Gastrocnemius medialis (tissue), 4 donors: ENCODE data around the gene SNX32. TPM values are rescaled to one million over a fixed set of nuclear protein-coding genes. Genes with fewer than 3 reads are reported as not detected.

Experiments
- ATAC-seq, 2 donors: fragments of 150-250 bp; one replicate each; pipeline ENCODE4 v1.9.1; 2016
- DNase-seq, 2 donors: peaks; one replicate each; pipeline ENCODE4 v3.0.0-alpha.2; 2019
- H3K27ac ChIP-seq, 4 donors: fragments of 200-600 bp; sonication (generic); 1 replicate in 1 of 4; 2 replicates in 3 of 4; pipeline ENCODE4 v1.5.1; 2016 to 2018; ENCODE audit warnings: mild to moderate bottlenecking in 2 of 4, moderate library complexity in 1 of 4
- H3K27me3 ChIP-seq, 3 donors: fragments of 200-600 bp; sonication (generic) in 2 of 3; 1 replicate in 1 of 3; 2 replicates in 2 of 3; pipeline versions ENCODE4 v1.5.1 to v1.6.0; 2016 to 2019; ENCODE audit warnings: mild to moderate bottlenecking in 1 of 3, moderate library complexity in 1 of 3
- H3K36me3 ChIP-seq, 2 donors: fragments of 200-600 bp; sonication (generic) in 1 of 2; one replicate each; pipeline ENCODE4 v1.5.1; 2017 to 2018
- H3K4me1 ChIP-seq, 2 donors: fragments of 200-600 bp; sonication (generic) in 1 of 2; one replicate each; pipeline ENCODE4 v1.5.1; 2016 to 2017; ENCODE audit warnings: mild to moderate bottlenecking in 2 of 2
- H3K4me3 ChIP-seq, 4 donors: fragments of 200-600 bp; sonication (generic) in 3 of 4; 1 replicate in 1 of 4; 2 replicates in 3 of 4; pipeline ENCODE4 v1.5.1; 2016 to 2019; ENCODE audit warnings: mild to moderate bottlenecking in 2 of 4
- H3K9me3 ChIP-seq, 3 donors: fragments of 200-600 bp; sonication (generic) in 2 of 3; 1 replicate in 1 of 3; 2 replicates in 2 of 3; pipeline ENCODE4 v1.5.1; 2016 to 2019
- POLR2A ChIP-seq, 2 donors: fragments of 450-650 bp; IDR thresholded peaks; one replicate each; pipeline ENCODE4 v1.6.1; 2017; ENCODE audit warnings: antibody characterized with exemption in 2 of 2, mild to moderate bottlenecking in 2 of 2, moderate library complexity in 2 of 2
- in situ Hi-C, 4 donors: fragments of 200-750 bp; cut with MboI; loops; one replicate each; pipeline versions ENCODE4 v1.15.0 to v1.8.0; 2017; ENCODE audit warnings: low sequenced_read_pairs in 4 of 4
- intact Hi-C: fragments of 100-400 bp; cut with DNase I; formaldehyde crosslinking; loops from one replicate; pipeline ENCODE4 v1.15.1; 2023; ENCODE audit warnings: low total_unique reads
- total RNA-seq, 4 donors: library from RNA; depleted of rRNA; stranded (reverse); fragments of >200 nt; gene quantifications; one replicate each; pipeline versions ENCODE4 v1.1.0 to v1.2.3, GENCODE V29; 2016
- TF ChIP-seq, protein P1 (sequence below), 5 experiments: fragments of 450-650 bp in 3 of 5; fragments of 200-600 bp in 2 of 5; sonication (generic) in 2 of 5; IDR thresholded peaks in 4 of 5; conservative IDR thresholded peaks in 1 of 5; 1 replicate in 4 of 5; 2 replicates in 1 of 5; pipeline ENCODE4 v1.5.1; 2016 to 2019; ENCODE audit warnings: antibody characterized with exemption in 5 of 5, mild to moderate bottlenecking in 3 of 5, moderate library complexity in 3 of 5

The SNX32 gene
- total RNA-seq, 4 donors from 2014 or later = 0.11 TPM; not detected in 3

- DNase-seq (no peak), ATAC-seq (no peak)
- Histone ChIP-seq H3K9me3 (no peaks in the 10 kb centered on the region), H3K4me1 (peaks cover 0 to 11% of the 10 kb centered on the region in 2 donors), H3K27ac (peak overlapping the region in 2 of 4 donors; percentile 37 to 63), H3K27me3 (peaks cover 12 to 26% (median 16%) of the 10 kb centered on the region in 3 donors), H3K4me3 (peak overlapping the region; percentile 43 to 71 (median 64)), H3K36me3 (no peaks in the 10 kb centered on the region)
- intact Hi-C loops = no loop called here
- in situ Hi-C loops = no loop called here
- TF ChIP-seq POLR2A (IDR thresholded peaks at IDR 0.05) = peak in 1 of 2 donors; percentile 50
- TF ChIP-seq, protein P1, sequence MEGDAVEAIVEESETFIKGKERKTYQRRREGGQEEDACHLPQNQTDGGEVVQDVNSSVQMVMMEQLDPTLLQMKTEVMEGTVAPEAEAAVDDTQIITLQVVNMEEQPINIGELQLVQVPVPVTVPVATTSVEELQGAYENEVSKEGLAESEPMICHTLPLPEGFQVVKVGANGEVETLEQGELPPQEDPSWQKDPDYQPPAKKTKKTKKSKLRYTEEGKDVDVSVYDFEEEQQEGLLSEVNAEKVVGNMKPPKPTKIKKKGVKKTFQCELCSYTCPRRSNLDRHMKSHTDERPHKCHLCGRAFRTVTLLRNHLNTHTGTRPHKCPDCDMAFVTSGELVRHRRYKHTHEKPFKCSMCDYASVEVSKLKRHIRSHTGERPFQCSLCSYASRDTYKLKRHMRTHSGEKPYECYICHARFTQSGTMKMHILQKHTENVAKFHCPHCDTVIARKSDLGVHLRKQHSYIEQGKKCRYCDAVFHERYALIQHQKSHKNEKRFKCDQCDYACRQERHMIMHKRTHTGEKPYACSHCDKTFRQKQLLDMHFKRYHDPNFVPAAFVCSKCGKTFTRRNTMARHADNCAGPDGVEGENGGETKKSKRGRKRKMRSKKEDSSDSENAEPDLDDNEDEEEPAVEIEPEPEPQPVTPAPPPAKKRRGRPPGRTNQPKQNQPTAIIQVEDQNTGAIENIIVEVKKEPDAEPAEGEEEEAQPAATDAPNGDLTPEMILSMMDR (IDR thresholded peaks at IDR 0.05 in 4 of 5, conservative IDR thresholded peaks at IDR 0.05 in 1 of 5) = no peak
These were observed 65.0 kb downstream of the SNX32 start for GRCh38 chr11:65898656-65899355.

DNA sequence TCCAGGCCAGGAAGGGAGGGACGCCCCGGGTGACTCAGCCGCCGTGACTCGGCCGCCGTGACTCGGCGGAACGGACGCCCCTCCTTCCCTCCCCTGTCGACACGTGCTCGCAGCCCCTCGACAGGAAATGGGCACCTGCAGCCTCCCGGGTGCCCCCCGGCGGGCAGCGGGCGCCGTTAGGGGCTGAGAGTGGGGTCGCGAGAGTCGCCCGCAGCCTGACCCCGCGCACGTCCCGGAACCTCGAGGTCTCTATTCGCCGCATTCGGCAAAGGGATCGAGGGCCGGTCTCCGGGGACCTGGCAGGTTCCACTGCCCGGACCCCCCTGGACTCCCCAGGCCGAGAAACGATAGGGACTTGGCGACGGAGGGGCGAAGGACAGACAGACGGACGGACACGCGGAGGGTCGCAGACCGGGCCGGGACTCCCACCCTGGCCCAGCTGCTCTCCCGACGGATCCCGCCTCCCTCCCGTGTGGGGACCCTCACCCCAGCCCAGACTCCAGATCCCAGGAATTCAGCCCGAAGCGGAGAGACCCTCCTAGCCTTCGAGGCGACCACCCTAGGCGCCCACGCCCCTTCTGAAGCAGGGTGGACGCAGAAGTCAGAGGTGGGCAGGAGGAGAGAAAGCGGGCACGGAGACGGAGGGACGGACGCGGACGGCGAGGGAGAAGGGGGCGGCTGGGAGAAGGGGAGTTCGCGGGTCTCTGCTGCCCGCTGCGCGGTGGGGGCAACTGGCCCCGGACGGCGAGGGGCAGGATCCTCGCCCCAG, 65.8 kb downstream of the SNX32 start:
- H3K4me1 ChIP-seq = peaks cover 0 to 10% of the 10 kb centered on the region in 2 donors
- peak overlapping the region; percentile 43 to 71 (median 64) for H3K4me3 ChIP-seq
- ATAC-seq (peak; percentile 40 to 42), DNase-seq (no peak)
- in situ Hi-C loops = no loop called here
- H3K9me3 ChIP-seq = no peaks in the 10 kb centered on the region
- intact Hi-C loops = loop anchor here (2.0 kb wide), 1 partner anchor 15 kb away; no protein-coding TSS in a partner anchor
- no peaks in the 10 kb centered on the region for H3K36me3 ChIP-seq
- peak in 1 of 2 donors; percentile 30 for TF ChIP-seq POLR2A (IDR thresholded peaks at IDR 0.05)
- TF ChIP-seq, protein P1 (IDR thresholded peaks at IDR 0.05 in 4 of 5, conservative IDR thresholded peaks at IDR 0.05 in 1 of 5) = no peak
- H3K27me3 ChIP-seq = peaks cover 12 to 26% (median 16%) of the 10 kb centered on the region in 3 donors
- H3K27ac ChIP-seq = peak overlapping the region in 3 of 4 donors; percentile 37 to 63 (median 53)

DNA sequence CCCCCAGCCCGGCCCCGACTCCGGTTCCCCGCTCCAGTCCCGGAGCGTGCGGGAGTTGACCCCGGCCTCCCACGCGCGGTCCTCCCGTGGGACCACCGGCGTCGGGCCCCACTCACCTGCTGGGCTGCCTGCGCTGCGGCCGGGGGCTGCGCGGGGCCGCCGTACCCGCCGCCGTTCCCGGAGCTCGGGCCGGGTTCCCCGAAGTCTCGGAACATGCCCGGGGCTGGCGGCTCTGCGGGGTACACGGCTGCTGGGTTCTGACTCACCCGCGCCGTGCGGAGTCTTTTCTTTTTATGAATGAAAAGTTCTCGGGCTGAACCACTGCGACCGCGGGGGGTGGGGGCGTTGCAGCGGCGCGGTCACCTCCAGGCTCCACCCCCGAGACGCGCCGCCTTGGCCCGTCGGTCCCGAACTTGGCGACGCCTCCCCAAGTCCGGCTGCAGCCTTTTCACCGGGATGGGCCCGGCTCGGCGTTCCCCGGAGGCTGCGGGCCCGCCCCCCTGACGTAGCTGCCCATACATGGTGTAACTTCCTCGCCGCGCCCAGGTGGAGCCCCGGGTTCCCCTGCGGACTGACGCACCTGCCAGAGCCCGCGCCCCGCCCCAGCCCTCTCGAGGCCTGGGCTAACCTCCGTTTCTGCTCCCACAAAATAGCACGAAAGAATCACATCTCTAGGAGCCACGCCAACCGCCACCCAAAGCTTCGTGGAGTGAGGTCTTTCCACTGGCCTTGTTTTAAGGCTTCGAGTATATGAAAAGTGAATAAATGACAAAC, 66.5 kb downstream of the SNX32 start, which contains the start of gene FOSL1:
Gene FOSL1 (minus strand): TSS at position 264 of the 774 bp plus-strand sequence. CDS start 49 bp downstream, at position 215.
- in situ Hi-C loops = no loop called here
- peak; percentile 81 to 88 for ATAC-seq
- peak within 1 kb of the TSS in 3 of 4 donors; percentile 37 to 63 (median 53) for H3K27ac ChIP-seq
- intact Hi-C loops = loop anchor here (2.0 kb wide), 1 partner anchor 14 kb away; no protein-coding TSS in a partner anchor
- peaks cover 0 to 10% of the 10 kb centered on the region in 2 donors for H3K4me1 ChIP-seq
- TF ChIP-seq POLR2A (IDR thresholded peaks at IDR 0.05) = peak; percentile 76 to 83
- TF ChIP-seq, protein P1 (IDR thresholded peaks at IDR 0.05 in 4 of 5, conservative IDR thresholded peaks at IDR 0.05 in 1 of 5) = no peak
- H3K27me3 ChIP-seq = peaks cover 12 to 26% (median 16%) of the 10 kb centered on the region in 3 donors
- no peaks in the 10 kb centered on the region for H3K9me3 ChIP-seq
- peak within 1 kb of the TSS; percentile 43 to 71 (median 64) for H3K4me3 ChIP-seq
- no peaks in the 10 kb centered on the region for H3K36me3 ChIP-seq
- peak; percentile 71 to 83 for DNase-seq

DNA sequence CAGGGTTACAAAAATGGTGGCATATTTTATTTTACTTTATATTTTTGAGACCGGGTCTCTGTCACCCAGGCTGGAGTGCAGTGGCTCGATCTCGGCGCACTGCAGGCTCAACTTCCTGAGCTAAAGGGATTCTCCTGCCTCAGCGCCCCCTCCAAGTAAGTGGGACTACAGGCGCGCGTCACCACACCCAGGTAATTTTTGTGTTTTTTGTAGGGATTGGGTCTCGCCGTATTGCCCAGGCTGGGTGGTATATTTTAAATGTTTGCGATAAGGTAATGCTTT, 67.1 kb downstream of the SNX32 start:
- H3K27ac ChIP-seq = peak overlapping the region in 2 of 4 donors; percentile 21 to 63
- ATAC-seq = no peak
- no peaks in the 10 kb centered on the region for H3K36me3 ChIP-seq
- no peak for TF ChIP-seq POLR2A (IDR thresholded peaks at IDR 0.05)
- TF ChIP-seq, protein P1 (IDR thresholded peaks at IDR 0.05 in 4 of 5, conservative IDR thresholded peaks at IDR 0.05 in 1 of 5) = no peak
- no peak for DNase-seq
- peak overlapping the region; percentile 43 to 71 (median 64) for H3K4me3 ChIP-seq
- intact Hi-C loops = loop anchor here (2.0 kb wide), 1 partner anchor 14 kb away; no protein-coding TSS in a partner anchor
- no peaks in the 10 kb centered on the region for H3K9me3 ChIP-seq
- peaks cover 12 to 26% (median 16%) of the 10 kb centered on the region in 3 donors for H3K27me3 ChIP-seq
- in situ Hi-C loops = no loop called here
- H3K4me1 ChIP-seq = peaks cover 0 to 10% of the 10 kb centered on the region in 2 donors
